ENCODE data around the gene KBTBD8. TPM values are rescaled to one million over a fixed set of nuclear protein-coding genes. Genes with fewer than 3 reads are reported as not detected.
A peak's percentile ranks its signal among the peaks of the same experiment; 100 is the strongest.

The KBTBD8 gene
- total RNA-seq, 1 experiment from 2014 or later: 2.0 TPM

DNA sequence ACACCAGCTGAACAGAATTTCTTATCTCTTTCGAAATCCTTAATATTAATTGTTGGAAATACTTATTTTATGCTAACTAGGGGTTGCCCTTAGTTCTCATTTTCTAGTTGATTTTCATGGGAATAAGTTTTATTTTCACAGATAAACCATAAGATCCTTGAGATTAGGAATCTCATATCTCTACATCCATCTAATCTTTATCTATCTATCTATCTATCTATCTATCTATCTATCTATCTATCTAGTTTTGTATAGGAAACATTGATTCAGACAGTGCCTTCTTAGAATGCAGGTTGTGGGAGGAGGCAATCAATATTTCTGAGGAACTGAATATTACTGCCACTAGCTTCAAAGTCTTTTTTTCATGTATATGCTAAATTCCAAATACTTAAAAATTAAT, 3.5 kb upstream of the KBTBD8 start:
- intact Hi-C loops (cut with micrococcal nuclease; ENCODE audit: unreplicated experiment): no loop called here

DNA sequence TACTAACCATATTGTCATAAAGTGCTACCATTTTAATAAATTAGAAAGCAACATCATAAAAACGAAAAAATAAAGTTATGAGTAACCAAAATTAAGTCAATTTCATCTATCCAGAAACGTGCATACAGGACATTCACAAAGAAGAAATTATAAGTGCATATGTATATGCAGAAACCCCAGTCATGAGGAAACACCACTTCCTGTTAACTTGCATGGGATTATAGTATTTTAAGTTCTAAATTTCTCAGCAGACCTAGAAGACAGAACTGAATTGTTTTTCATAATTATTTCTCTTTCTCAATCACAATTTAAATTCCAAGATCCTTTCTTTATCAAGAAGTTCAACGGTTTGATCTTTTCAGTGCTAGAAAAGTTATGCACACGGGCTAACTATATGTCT, 1.4 kb upstream of the KBTBD8 start:
- no peaks in the 10 kb centered on the region for H3K4me1 ChIP-seq (ENCODE audit: insufficient read depth, low read length, poor library complexity, severe bottlenecking)
- POLR2A ChIA-PET (ENCODE audit: low non-redundant PET): no interaction called here
- TF ChIP-seq, protein P1, sequence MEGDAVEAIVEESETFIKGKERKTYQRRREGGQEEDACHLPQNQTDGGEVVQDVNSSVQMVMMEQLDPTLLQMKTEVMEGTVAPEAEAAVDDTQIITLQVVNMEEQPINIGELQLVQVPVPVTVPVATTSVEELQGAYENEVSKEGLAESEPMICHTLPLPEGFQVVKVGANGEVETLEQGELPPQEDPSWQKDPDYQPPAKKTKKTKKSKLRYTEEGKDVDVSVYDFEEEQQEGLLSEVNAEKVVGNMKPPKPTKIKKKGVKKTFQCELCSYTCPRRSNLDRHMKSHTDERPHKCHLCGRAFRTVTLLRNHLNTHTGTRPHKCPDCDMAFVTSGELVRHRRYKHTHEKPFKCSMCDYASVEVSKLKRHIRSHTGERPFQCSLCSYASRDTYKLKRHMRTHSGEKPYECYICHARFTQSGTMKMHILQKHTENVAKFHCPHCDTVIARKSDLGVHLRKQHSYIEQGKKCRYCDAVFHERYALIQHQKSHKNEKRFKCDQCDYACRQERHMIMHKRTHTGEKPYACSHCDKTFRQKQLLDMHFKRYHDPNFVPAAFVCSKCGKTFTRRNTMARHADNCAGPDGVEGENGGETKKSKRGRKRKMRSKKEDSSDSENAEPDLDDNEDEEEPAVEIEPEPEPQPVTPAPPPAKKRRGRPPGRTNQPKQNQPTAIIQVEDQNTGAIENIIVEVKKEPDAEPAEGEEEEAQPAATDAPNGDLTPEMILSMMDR (conservative IDR thresholded peaks at IDR 0.05; ENCODE audit: low read depth, low read length): no peak
- CTCF ChIA-PET: no interaction called here
- H3K4me3 ChIP-seq (ENCODE audit: low read depth, low read length, poor library complexity, severe bottlenecking): no peak overlapping the region
- DNase-seq (ENCODE audit: low spot score): no peak
- intact Hi-C loops (cut with micrococcal nuclease; ENCODE audit: unreplicated experiment): no loop called here
- H3K27ac ChIP-seq (ENCODE audit: low read depth, low read length, poor library complexity, severe bottlenecking): no peak overlapping the region
- H3K27me3 ChIP-seq (replicated peaks; ENCODE audit: insufficient read depth, low read depth, low read length, poor library complexity): peaks cover 7% of the 10 kb centered on the region
- no TSS peak for BruUV-seq (replicated peaks)
- no peaks in the 10 kb centered on the region for H3K9me3 ChIP-seq (ENCODE audit: low read depth, low read length, poor library complexity, severe bottlenecking)
- no peaks in the 10 kb centered on the region for H3K36me3 ChIP-seq (ENCODE audit: insufficient read depth, low read length, poor library complexity, severe bottlenecking)

More for the DNA sequence above, 3.5 kb upstream of the KBTBD8 start:
- Histone ChIP-seq H3K4me1 (ENCODE audit: insufficient read depth, low read length, poor library complexity, severe bottlenecking) (no peaks in the 10 kb centered on the region), H3K9me3 (ENCODE audit: low read depth, low read length, poor library complexity, severe bottlenecking) (no peaks in the 10 kb centered on the region), H3K4me3 (ENCODE audit: low read depth, low read length, poor library complexity, severe bottlenecking) (no peak overlapping the region), H3K36me3 (ENCODE audit: insufficient read depth, low read length, poor library complexity, severe bottlenecking) (no peaks in the 10 kb centered on the region), H3K27me3 (replicated peaks; ENCODE audit: insufficient read depth, low read depth, low read length, poor library complexity) (peaks cover 7% of the 10 kb centered on the region), H3K27ac (ENCODE audit: low read depth, low read length, poor library complexity, severe bottlenecking) (no peak overlapping the region)
- DNase-seq (ENCODE audit: low spot score): no peak
- ChIA-PET POLR2A (ENCODE audit: low non-redundant PET) (no interaction called here), CTCF (no interaction called here)
- TF ChIP-seq EZH2 (IDR thresholded peaks at IDR 0.05; ENCODE audit: borderline replicate concordance, low read depth, low read length, poor library complexity, severe bottlenecking): no peak
- TF ChIP-seq, protein P1 (conservative IDR thresholded peaks at IDR 0.05; ENCODE audit: low read depth, low read length): no peak
- no TSS peak for BruUV-seq (replicated peaks)

DNA sequence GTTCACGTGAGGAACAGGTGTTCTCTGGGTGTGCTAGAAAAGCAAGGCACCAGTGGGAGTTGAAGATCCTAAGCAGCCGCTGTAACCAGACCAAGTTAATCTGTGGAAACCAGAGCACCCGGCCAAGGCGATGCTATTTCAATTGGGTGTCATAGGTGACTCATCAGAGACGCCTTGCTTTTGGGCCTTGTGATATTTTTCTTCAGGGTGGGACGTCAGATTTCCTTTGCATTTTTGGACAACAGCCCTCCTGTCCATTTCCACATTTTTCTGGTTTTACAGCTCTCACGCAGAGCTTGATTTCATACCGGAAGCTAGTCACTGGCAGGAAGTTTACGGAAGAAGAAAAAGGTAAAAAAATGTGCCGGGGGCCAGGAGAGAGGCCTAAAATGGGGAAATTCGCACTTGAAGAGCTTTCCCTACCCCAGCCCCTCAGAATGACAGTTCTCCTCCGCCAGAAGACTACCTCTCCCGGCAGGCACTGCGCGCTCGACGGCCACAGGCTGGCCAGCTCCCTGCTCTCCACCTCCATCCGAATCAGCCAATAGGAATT, 471 bp upstream of the KBTBD8 start:
- intact Hi-C loops (cut with micrococcal nuclease; ENCODE audit: unreplicated experiment): no loop called here
- Histone ChIP-seq H3K27ac (ENCODE audit: low read depth, low read length, poor library complexity, severe bottlenecking) (no peak overlapping the region), H3K36me3 (ENCODE audit: insufficient read depth, low read length, poor library complexity, severe bottlenecking) (no peaks in the 10 kb centered on the region), H3K9me3 (ENCODE audit: low read depth, low read length, poor library complexity, severe bottlenecking) (no peaks in the 10 kb centered on the region), H3K4me3 (ENCODE audit: low read depth, low read length, poor library complexity, severe bottlenecking) (peak overlapping the region; percentile 61), H3K27me3 (replicated peaks; ENCODE audit: insufficient read depth, low read depth, low read length, poor library complexity) (peaks cover 7% of the 10 kb centered on the region), H3K4me1 (ENCODE audit: insufficient read depth, low read length, poor library complexity, severe bottlenecking) (no peaks in the 10 kb centered on the region)
- DNase-seq (ENCODE audit: low spot score): no peak
- no peak for TF ChIP-seq EZH2 (IDR thresholded peaks at IDR 0.05; ENCODE audit: borderline replicate concordance, low read depth, low read length, poor library complexity, severe bottlenecking)
- TF ChIP-seq, protein P1 (conservative IDR thresholded peaks at IDR 0.05; ENCODE audit: low read depth, low read length): no peak
- ChIA-PET POLR2A (ENCODE audit: low non-redundant PET) (interaction anchor here (0.7 kb wide), 1 partner anchor 336 kb away, joined by 6 read pairs; no protein-coding TSS in a partner anchor), CTCF (no interaction called here)
- no TSS peak for BruUV-seq (replicated peaks)
